Forelimb muscle (tissue), 1 donor: Measurements from ENCODE around the gene PRSS57. TPM values are rescaled to one million over a fixed set of nuclear protein-coding genes. Genes with fewer than 3 reads are reported as not detected.
"Not testable (repeated sequence)": the region's sequence is repeated elsewhere in the genome, so short reads cannot be mapped to it uniquely, and the experiment has no call there.

ENCODE experiments used
- DNase-seq: peaks from one replicate; pipeline ENCODE4 v3.0.0-alpha.2; 2013; ENCODE audit warnings: low read depth
- polyA plus RNA-seq: library from polyadenylated mRNA; unstranded; fragments of 120-200 nt; gene quantifications from one replicate; pipeline ENCODE4 v1.2.1, GENCODE V29; 2013; ENCODE audit not compliant: insufficient read length

PRSS57 gene
- polyA plus RNA-seq, 1 donor, result 0.44 TPM

DNA sequence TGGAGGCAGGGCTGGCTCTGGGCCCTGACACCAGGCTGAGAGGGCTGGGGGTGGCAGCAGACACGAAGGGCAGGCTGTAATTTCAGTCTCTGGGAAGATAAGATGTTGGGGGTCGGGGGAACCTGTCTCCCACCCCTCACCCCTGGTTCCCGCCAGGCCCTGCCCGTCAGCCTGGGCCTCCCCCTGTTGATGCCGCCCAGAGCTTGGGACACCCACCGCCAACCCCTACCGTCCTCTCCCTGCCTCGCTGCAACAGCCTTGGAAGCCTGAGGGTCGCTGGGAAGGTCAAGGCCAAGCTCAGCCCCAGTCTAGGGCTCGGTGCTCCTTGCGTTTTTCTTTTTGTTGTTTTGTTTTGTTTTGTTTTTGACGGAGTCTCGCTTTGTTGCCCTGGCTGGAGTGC is 28.0 kb upstream of the PRSS57 start:
- no peak for DNase-seq

DNA sequence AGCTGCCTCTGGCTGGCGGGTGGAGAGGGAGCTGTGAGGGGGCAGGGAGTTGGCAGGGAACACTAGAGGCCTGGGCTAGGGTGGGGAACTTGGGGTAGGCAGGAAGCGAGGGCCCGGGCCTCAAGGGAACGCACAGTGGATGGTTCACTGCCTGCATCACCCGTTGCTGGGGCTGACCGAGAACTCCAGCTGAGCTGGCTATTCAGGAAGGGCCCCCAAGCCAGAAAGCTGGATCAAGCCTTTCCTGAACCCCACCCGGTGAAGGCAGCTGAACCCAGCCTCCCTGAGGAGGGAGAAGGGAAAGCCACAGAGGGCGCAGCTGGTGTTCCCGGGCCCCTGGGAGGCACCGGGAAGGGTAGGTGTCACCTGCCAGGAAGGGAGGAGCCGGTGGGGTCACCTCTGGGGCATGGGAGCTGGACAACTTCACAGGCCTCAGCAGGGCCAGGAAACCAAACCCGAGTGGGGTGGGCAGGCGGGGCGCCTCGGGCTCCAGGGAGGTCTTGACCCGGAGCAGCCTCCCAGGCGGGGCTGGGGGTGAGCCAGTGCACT is 27.4 kb upstream of the PRSS57 start:
- DNase-seq, result no peak

DNA sequence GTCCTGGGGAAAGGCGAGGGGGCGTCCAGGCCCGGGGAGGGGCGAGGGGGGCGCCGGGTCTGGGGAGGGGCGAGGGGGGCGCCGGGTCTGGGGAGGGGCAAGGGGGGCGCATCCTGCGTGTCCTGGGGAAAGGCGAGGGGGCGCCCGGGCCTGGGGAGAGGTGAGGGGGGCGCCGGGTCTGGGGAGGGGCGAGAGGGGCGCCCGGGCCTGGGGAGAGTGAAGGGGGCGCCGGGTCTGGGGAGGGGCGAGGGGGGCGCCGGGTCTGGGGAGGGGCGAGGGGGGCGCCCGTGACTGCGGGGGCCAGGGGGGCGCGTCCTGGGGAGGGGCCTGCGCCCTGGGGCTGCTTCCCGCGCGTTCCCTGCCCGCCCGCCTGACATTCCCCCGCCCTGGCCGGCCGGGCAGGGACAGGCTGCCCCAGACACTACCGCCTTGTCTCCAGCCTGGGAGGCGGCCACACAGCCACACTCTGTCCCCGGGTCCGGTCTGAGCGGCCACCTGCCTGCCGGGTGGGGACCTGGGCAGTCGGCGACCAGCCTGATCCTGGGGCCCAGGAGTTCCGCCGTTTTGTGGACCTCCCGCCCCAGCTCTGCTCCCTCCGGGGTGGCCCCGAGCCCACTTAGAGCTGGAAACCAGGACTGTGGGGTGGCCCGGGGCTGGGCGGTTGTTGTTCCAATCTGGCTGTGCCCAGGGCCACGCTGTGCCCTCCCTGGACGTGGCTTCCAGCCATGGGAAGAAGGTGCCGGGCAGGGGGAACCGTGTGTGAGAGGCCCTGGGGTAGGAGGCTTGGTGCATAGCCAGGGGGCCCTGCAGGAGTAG is 25.3 kb upstream of the PRSS57 start:
- no peak for DNase-seq

DNA sequence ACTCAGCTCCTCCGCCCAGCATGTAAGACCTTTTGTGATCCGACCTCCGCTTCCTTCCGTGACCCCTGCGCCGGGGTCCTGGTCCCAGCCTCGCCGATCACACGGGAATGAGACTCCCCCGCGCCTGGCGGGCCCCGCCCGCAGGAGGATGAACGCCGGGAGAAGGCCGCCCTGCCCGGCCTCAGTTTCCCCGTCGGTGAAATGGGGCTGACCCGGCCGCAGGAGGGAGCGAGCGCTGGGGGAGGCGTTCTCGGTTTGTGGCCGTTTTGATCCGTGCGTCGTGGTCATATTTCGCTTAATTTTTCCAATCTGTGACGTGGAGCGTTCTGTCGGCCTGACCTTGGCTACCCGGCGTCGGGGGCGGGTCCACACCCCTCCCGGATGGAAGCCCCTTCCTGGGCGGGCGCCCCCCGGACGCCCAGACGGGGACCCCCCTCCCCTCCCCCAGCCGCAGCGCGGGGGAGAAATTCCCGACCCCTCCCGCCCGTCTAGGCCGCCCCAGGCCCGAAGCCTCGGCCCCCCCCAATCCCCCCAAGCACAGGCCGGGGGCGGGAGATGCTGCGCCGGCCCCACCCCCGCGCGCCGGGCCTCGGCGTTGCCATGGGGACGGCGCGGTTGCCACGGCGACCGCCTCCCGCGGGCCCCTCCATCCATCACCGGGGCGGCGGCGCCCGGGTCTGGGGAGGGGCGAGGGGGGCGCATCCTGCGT is 24.5 kb upstream of the PRSS57 start:
- no peak for DNase-seq

DNA sequence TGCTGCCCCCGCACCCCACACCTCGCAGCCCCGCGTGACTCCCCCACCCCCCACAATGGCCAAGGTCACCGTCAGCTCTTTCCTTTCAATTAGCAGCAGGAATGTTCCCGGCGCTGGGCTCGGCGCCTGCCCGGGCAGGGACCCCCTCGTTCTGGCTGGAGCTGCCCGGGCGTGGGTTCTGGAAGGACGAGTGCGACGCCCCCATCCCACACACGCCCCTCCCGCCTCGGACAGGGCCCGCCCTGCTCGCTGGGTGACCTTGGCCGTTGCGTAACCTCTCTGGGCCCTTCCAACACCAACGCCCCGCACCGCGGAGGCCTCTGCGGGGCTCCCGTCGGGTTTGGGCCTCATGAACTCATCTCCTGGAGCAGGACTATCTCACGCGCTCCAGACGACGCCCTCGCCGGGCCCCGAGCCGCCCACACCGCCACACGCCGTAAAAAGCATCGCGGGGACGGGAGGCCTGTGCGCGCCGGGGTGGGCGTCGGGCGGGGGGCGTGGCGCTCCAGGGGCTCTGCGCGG is 23.8 kb upstream of the PRSS57 start:
- no peak for DNase-seq

DNA sequence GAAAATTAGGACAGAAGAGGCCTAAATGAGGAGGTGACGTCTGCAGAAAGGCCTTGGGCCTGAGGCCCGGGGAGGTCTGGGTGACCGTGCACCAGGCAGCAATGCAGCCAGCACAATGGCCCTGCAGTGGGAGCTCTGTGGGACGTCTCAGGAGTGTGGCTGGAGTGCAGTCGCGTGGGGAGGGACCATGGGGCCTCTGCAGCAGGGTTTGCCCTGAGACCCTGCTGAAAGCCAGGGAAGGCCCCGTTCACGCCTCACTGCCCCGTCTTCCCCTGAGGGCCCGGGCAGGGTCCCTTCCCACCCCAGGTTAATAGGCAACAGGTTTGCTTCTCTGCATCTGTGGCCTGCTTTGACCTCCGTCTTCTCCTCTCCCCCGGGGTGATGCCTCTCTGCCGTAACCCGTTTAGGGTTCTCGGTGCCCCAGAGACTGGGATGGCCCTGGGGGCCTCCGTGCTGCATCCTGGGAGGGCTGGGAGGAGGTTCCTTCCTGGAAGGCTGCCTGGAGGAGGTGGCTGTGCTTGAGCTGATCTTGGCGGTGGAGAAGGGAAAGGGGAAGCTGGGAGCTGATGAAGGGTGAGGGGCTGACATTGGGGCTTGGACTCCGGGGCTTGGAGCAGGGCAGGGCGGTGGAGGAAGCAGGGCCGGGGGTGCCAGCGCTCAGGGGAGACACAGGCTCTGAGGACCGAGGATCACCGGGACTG is 23.1 kb upstream of the PRSS57 start:
- no peak for DNase-seq

DNA sequence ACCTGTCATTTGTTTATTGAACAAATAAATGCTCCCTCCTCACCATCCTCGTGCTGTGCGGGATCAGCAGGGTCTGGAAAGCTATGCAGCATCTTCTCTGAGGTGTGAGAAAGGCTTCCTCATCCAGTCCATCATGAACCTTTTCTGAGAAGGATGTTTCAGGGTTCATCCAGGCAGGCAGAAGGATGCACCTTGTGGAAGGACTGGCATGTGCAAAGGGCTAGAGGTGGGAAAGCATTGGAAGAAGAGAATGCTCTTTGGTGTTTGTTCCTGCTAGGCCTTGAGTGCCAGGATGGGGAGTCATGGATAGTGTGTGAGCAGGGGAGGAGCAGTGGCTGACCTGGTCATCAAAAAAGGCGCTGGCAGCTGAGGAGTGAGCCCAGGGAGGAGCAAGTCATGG is 20.1 kb upstream of the PRSS57 start:
- no peak for DNase-seq

DNA sequence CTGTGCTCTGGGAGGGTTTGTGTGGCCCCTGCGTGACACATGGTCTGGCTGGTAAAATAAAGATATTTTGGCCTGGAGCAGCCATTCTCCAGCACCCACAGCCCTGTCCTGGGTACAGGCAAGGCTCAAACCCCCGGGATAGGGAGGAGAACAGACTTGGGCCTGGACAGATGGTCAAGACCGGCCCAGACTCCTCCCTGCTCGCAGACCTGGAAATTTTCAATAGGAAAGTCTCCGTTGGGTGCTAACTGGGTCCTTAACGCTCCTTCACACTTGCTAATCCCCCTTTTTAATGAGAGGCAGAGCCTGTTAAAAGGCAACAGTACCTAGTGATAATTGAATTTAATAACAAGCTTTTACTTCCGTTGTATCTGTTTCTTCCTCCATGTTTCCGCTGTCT is 16.0 kb upstream of the PRSS57 start:
- DNase-seq, result no peak

DNA sequence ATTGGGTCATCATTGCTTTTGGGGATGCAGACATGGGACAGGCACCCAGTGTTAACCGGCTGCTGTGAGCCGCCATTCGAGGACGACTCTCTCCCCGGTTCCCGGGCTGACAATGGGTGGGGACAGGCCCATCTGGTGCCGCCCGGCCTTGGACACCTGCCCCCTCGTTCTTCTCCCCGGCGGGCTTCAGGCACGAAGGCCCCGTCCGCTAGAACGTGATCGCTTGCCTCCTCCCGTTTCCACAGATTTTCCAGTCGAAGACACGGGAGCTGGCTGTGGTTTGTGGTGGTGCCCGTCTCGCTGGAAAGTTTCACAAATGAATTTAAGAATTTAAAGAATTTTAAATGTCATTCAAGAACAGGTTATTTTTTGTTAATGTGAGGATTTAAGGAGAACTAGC is 15.5 kb upstream of the PRSS57 start:
- DNase-seq, result no peak

DNA sequence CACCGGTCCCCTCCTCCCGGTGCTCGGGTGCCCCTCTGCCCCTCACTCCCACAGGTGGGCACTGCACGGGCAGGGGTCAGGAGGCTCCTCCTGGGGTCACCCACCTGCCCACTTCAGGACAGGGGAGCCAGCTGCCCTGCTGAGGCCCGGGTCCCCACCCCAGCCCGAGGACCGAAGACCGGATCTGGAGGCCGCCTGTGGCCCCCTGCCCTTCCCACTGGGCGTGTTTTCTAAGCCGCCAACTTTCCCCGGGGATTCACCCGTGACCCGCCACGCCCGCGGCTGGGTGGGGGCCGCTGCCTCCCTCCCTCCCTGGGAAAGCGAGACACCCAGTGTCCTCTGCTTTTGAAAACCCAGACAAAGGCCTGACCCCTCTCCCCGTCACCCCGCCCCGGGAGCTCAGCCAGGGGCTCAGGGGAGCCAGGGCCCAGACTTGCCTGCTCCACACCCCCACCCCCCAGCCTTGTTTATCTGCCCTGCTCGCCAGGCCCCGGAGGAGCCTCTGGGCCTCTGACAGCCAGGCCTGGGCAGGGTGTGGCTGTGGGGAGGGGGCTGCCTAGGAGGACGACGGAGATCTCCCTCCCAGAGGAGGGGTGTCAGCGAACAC is 14.8 kb upstream of the PRSS57 start:
- no peak for DNase-seq

DNA sequence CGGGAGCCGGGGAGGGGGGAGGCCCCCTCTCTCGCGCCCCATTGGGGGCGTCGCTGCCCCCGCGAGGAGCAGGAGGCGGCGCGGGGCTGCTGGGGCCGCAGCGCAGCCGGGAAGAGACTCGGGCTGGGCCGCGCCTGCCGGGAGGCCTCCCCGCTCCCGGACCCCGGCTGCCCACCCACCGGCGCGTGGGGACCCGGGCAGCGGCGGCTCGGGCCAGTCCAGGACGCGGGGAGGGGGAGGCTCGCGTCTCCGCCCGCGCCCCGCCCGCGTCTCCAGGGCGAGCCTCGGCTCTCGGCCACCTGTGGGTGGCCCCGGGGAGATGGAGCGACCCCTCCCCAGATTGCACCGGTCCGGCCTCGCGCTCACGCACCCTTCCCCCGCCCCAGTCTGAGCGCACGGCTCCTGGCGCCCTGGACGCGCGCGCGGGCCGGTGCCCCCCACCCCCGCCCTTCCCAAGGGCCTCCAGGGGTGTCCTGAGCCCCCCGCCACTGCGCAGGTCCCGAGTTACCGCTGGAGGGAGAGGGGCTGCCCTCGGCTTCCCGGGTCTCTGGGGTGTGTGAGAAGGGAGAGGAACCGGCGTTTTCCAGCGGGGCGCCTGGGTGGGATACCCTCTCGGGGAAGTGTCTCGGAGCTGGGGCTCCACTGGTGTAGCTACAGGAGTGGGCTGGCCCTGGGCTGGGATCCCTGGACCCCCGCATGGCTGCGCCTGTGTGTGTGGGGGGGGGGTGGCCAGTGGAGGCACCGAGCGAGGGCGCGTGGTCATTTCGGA is 14.1 kb upstream of the PRSS57 start:
- DNase-seq, result no peak

DNA sequence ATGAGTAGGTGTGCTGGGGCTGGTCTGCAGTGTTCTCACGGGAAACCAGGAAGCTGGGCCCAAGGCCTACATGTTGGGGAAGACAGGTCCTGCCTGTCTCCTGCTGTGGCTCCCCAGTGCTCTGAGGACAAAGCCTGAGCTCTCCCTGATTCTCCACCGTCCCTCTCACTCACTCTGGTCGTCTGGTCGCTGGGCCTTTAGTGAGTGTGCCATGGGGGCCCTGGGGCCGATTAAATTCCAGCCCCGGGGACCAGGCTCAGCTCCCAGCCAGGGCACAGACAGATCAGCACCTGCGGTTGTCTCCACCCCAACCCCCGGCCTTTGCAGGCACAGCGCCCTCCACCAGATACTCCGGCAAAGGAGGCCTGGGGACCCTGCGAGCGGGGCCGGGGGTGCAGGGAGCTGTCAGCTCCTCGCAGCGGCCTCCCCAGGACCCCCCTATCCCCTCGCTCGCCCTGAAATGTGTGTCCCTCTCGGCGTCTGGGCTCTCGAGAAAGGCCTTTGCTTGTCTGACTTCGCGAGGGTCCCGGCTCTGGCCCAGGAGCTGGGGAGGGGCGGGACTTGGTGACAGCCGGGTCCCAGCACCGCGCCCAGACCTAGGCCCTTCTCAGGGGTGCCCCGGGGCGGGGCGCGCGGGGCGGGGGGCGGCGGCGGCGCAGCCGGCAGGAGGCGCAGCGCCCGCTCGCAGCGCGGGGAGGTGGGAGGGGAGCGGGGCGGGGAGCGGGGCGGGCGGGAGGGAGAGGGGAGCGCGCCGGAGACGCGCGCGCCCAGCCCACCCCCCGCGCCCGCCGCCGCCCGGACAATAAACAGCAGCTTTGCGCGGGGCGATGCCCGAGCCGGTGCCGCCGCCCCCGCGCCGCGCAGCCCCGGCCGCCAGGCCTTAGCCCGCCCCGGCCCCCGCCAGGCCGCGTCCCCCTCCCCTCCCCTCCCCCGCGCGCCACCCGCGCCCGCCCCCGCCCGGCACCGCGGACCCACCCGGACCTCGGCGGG is 13.2 kb upstream of the PRSS57 start, which contains the start of gene PALM:
TSS of gene PALM (plus strand) at position 782 of the 990 bp plus-strand sequence. CDS start 212 bp downstream, outside the sequence.
- no peak for DNase-seq

DNA sequence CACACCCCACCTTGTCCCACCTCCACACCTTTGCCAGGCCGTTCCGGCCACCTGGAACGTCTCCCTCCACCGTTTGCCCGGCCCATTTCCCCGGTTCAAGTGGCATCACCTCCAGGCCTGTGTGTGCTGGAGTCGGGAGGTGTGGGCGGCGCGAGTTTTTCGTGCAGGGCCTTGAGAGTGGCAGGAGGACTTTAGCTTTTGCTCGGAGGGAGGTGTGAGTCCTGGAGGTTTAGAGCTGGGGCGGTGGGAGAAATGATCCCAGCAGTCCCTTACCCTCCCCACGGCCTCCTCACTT is 9.1 kb upstream of the PRSS57 start:
- DNase-seq, result no peak

DNA sequence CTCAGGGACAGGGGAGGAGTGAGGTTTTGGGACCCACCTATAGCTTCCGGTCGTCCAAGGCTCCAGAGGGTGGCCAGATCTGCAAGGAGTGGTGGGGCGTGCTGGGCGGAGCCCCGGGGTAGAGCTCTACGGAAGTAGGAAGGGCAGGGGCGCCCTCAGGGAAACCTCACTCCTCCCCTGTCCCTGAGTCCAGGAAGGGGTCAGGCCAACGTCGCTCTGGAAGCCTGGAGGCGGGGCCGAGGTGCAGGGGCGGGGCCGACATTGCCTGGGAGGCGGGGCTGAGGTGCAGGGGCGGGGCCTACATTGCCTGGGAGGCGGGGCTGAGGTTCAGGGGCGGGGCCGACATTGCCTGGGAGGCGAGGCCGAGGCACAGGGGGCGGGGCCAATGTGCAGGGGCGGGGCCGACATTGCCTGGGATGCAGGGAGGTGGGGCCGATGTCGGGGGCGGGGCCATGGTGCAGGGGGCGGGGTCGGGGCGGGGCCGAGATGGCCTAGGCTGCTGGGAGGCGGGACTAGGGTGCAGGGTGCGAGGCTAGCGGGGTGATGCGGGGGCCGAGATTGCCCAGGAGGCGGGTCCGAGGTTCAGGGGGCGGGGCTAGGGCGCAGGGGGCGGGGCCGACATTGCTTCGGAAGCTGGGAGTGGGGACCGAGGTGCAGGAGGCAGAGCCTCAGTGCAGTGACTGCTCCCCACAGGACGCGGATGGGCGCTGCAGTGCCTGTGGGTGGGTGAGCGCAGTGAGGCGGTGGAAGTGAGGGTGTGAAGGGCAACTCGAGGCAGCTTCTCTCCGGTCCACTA is 8.6 kb upstream of the PRSS57 start:
- no peak for DNase-seq

DNA sequence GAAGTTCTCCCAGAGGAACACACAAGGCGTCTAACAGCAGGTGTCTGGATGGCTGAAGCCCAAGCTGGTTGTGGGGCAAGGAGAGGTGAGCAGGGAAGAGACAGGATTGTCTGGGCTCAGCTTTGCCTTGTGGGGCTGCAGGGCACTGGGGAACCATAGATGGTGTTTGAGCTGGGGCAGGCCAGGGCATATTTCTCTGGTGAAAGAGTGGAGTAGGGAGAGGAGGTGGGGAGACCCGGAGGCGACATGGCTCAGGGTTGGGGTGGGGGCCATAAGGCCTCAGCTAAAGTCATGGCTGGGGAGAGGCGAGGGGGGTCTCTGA is 8.0 kb upstream of the PRSS57 start:
- no peak for DNase-seq

DNA sequence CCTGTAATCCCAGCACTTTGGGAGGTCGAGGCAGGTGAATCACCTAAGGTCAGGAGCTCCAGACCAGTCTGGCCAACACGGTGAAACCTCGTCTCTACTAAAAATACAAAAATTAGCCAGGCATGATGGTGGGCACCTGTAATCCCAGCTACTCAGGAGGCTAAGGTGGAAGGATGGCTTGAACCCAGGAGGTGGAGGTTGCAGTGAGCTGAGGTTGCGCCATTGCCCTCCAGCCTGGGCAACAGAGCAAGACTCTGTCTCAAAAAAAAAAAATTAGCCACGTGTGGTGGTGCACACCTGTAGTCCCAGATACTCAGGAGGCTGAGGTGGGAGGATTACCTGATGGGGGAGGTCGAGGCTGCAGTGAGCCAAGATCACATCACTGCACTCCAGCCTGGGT is 7.6 kb upstream of the PRSS57 start:
- not testable (repeated sequence) for DNase-seq

DNA sequence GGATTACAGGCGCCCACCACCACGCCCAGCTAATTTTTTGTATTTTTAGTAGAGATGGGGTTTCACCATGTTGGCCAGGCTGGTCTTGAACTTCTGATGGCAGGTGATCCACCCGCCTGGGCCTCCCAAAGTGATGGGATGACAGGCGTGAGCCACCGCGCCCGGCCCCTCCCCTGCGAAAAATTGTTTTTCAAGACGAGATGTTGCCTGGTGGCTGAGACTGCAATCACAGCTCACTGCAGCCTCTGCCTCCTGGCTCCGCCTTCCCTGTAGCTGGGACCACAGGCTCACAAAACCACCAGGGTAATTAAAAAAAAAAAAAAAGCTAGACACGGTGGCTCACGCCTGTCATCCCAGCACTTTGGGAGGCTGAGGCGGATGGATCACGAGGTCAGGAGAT is 4.6 kb upstream of the PRSS57 start:
- not testable (repeated sequence) for DNase-seq

DNA sequence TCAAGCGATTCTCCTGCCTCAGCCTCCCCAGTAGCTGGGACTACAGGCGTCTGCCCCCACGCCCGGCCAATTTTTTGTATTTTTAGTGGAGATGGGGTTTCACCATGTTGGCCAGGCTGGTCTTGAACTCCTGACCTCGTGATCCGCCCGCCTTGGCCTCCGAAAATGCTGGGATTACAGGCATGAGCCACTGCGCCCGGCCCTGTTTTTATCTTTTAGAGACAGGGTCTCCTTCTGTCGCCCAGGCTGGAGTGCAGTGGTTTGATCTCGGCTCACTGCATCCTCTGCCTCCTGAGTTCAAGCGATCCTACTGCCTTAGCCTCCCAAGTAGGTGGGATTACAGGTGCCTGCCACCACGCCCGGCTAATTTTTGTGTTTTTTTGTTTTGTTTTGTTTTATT is 3.3 kb upstream of the PRSS57 start:
- not testable (repeated sequence) for DNase-seq
